ENCODE measurements around the gene CSNK2B.

DNA sequence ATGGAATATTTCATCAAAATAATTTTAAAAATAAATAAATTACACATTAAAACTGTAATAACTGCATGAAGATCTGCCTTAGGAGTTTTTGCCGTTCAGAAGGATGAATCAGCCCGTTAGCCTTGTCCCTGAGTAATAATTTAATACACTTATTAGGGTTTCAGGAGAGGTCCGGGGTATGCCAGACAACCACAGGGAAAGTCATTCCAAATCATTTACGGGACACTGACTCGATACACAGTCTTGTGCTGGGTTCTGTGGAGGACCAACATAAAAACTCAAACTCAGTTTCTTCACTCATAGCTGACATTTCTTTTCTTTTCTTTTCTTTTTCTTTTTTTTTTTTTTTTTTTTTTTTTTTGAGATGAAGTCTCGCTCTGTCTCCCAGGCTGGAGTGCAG lies 40.1 kb downstream of the CSNK2B start:
- no peak for TF ChIP-seq CTCF (IDR thresholded peaks at IDR 0.05)
- TF ChIP-seq POLR2AphosphoS5 (IDR thresholded peaks at IDR 0.05), result no peak
- TF ChIP-seq POLR2A (IDR thresholded peaks at IDR 0.05), result no peak

All from suprapubic skin (tissue), 4 donors.